ENCODE measurements around the gene BEND4.

- TF ChIP-seq CTCF (IDR thresholded peaks at IDR 0.05; ENCODE audit: insufficient read depth, low read depth, low read length) (no peak), EZH2 (IDR thresholded peaks at IDR 0.05; ENCODE audit: insufficient read depth, low read length) (no peak)
Measured at GRCh38 chr4:42132099-42132498, 20.4 kb downstream of the BEND4 start.
